ENCODE results near the gene IER3IP1.
A peak's percentile ranks its signal among the peaks of the same experiment; 100 is the strongest.
"Not testable (repeated sequence)": the region's sequence is repeated elsewhere in the genome, so short reads cannot be mapped to it uniquely, and the experiment has no call there.

The IER3IP1 gene, protein sequence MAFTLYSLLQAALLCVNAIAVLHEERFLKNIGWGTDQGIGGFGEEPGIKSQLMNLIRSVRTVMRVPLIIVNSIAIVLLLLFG

DNA sequence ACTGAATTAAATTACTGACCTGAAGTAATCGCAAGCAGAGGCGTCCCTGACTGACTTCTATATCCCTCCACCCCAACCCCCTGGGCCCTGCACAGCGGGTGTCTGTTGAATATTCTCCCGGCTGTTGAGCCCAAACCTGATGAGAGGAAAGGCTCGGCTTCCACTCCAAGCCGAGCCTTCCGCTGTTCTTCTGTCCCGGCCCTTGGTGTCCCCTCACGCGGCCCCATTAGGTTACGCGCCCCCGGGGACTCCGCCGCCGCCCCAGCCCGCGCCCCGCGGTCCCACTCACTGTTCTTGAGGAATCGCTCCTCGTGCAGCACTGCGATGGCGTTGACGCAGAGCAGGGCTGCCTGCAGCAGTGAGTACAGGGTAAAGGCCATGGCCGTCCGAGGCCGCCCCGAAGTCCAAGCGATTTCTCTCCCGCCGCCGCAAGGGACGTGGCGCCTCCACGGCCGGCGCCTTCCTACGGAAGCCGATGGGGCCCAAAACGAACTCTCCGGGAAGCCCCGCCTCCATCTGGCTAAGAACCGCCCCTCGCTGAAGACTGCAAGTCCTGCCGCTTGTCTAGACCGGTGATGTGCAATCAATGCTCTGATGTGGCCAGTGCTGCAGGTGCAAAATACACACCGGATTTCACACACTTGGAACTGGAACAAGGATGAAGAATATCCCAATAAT lies at the start of gene IER3IP1:
IER3IP1 (minus strand) TSS at position 467 of the 678 bp plus-strand sequence; CDS start at position 380, 87 bp downstream.
- DNase-seq: peak; percentile 89

DNA sequence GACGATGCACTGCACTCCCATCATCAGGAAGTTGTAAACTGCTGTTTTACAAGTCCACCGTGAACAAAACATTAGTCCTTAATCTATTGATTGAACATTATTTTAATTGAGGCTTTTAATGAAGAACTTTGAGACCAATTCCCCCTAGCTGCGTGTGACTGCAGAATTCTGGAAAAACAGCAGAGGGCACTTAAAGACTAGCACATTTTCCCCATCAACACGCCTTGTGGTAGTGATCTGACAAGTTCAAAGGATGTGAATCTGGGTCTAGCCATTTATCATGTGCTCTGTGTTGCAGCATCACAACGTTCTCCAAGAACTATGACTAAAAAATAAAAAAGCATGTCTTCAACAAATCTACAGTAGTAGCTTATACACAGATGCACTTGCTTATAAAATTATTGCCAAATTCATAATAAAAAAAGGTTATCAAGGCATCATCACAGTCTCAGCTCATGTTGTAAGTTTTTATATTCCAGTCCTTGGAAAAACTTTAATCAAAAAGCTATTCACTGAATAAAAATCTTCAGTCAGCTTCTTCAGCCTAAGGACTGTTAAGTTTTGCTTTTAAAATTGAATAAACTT lies 39.5 kb upstream of the IER3IP1 start:
- no peak for DNase-seq

DNA sequence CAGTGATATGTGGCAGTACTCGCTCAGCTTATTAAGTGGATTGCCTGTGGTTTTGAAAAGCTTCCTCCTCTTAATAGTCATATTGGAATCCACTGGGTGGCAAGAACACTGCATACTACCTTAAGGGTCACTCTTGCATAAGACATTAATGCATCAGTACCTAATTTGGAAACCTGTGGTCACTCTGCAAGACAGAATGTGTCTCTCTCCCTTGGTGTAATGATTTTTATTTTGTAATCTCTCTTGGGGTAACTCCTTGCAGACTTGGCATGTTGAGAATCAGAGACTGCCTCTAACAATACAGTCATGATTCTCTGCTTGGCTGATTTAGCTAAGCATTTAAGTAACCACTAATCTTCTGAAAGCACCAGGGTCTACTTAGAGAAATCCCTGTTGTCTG lies 33.0 kb upstream of the IER3IP1 start:
- DNase-seq: no peak

DNA sequence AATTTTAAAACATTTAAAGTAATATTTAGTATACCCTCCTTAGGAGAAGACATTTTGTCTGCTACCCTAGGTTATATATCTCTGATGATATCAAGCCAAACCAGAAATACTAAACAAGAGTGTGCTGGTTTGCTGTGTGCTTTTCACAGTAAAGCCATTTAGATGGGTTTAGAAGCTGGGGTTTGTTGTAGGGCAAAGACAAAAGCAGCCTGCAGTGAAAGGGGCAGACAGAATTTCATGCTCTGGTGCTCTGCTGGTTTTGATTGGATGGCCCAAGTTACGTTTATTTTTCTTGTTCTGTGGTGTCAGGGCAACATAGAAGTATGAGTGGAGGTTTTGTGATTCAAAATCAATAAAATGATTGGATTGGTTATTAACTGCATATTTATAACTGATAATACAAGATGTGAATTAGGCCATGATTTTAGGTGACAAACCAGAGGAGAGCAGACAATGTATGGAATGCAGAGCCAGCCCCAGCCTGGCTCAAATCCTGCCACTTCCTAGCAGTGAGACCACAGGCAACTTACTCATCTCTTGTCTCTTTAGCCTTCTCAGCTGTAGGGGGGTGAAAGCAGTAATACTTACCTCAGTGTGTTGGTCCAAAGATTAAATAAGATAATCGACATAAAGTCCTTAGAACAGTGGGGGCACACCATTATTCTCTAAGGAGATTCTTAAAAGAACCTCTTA lies 30.9 kb upstream of the IER3IP1 start:
- DNase-seq: no peak

DNA sequence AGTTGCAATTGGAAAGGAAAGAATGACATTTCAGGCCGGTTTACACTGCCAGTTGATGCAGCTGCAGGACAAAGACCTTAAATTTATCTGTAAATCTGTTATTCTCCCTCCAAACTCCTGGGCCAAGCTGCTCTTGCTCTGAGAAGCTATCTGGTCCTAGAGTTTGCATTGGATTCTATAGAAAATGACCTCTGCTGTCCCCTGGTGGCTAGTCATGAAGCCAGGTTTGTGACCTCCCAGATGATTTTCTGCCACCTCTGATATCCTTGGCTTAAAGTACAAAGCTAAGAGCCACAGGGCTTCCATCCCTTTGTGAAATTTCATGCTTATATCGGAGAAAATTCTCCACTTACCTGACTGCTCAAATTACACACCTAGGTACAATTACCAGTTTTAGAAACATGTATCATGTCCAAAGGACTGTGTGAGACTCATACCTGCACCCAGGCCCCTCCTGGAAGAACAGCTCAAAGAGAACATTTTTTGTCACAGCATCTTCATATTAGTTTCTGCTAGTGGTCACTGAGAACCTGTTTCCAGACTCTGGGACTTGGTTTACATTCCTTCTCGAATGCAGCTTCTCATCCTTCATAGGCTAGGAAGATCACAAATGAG lies 28.9 kb upstream of the IER3IP1 start:
- DNase-seq: peak; percentile 36

DNA sequence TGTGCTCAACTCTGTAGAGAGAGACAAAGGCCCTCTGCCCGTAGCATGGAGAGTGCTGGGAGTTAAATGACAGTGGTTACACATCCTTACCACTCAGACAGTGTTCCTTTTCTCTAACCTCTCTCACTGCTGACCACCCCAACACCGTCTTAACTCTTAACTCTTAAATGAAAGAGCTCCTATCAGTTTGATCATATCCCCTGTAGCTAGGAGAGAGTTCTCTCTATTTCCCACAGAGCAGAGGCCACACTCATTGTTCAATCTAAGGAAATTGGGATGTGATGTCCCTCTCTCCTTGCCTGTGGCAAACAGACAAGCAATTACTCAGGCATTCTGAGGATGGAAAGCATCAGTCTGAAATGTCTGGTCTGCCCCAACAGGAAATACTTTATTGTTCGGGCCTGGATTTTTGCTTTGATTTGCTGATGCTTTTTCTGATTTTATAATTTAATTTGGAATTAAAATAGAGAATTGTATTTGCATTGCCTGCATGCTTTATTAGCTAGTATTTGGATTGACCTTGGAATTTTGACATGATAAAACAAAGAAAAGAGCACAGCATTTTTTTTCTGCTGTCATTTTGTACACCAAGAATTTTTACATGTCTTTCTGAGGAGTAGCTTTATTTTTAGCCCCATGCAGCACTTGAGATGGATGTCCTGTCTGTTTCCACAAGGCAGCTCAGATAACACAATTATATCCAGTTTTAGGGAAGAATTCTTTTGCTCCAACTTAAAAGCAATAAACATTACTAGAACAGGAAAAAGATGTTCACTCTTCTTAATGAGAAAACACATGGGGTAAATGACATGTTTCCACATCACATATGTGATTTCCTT lies 27.7 kb upstream of the IER3IP1 start:
- DNase-seq: no peak

DNA sequence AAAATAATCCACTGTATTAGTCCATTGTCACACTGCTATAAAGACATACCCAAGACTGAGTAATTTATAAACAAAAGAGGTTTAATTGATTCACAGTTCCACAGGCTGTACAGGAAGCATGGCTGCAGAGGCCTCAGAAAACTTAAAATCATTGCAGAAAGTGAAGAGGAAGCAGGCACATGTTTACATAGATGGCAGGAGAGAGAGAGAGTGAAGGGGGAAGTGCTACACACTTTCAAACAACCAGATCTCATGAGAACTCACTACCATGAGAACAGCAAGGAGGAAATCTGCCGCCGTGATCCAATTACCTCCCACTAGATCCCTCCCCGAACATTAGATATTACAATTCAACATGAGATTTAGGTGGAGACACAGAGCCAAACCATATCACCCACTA lies 19.8 kb upstream of the IER3IP1 start:
- not testable (repeated sequence) for DNase-seq

DNA sequence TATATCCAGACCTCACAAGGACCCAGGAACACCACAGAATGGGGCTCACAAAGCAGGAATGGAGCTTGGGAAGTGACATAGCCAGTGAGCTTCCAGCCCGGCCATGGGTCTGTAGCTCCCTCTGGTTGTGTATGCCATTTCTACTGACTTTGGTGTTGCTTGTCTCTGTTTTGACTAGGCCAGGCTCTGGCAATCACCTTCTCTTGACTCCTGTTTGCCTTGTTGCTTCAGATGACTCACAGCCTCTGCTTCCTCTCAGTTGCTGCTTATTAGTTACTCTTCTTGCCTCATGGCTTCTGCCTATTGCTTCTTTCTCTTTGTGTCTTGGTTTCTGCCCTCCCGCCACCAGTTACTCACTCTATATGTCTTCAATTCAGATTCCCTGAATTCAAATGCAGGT lies 15.8 kb upstream of the IER3IP1 start:
- no peak for DNase-seq

DNA sequence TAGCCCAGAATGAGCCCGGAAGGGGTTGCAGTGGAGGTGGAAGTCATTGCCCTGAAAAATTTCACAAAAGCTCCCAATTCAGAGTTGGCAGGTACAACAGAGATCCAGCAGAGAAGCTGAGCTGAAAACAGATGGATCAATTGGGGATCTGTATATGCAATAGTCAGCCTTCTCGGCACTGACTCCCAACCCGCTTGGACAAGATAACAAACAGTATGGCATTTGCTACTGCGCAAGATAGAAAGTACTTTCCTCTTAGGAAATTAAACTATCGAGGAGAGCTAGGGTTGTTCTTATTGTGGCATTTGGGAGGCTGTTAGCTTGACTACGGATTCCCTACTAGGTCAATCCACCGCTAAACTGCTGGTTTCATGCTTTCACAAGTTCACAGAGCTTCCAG lies 11.6 kb upstream of the IER3IP1 start:
- DNase-seq: no peak

DNA sequence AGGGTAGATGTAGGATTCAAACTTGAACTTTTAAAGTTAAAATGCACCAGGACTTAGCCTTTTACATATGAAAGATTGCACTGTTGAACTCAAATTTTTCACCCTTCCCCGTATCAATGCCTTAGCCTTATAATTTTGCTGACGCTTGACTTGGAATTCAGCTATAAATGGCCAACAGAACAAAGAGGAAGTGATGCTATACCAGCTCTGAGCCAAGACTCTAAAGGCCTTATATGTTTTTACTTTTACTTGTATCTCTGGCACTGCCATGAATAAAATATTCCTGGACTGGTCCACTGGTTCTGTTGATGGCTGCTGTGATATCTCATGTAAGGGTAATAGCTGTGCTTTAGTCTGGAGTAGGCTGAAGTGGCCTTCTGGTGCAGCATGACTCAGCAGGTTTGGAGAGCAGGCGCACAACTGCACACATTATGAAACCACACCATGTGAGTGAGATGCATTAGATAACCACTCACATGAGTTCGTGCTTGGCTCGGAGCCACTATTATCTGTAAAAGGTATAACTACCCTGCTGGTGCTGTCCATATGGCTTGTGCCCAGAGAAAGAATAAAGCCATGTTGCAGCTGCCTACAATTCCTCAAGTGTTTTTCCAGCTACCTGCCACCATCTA lies 8.4 kb upstream of the IER3IP1 start:
- DNase-seq: no peak

DNA sequence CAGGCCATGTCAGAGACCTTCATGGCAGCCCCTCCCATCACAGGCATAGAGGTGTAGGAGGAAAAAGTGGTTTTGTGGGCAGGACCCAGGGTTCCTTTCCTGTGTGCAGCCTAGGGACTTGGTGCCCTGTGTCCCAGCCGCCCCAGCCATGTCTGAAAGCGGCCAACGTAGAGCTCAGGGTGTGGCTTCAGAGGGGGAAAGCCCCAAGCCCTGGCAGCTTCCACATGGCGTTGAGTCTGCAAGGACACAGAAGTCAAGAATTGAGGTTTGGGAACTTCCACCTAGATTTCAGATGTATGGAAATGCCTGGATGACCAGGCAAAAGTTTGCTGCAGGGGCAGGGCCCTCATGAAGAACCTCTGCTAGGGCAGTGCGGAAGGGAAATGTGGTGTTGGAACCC lies 6.0 kb upstream of the IER3IP1 start:
- DNase-seq: not testable (repeated sequence)

DNA sequence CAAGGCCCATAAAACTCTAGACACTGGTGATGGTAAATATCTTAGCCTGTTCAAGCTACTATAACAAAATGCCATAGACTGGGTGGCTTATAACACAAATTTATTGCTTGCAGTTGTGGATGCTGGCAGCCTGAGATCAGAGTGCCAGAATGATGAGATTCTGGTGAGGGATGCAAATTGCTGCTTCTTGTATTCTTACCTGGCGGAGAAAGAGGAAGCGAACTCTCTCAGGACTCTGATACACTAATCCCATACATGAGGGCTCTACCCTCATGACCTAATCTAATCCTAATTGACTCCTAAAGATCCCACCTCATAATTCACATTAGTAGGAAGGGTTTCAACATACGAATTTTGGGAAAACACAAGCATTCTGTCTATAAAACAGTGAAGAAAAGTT lies 4.6 kb upstream of the IER3IP1 start:
- no peak for DNase-seq

DNA sequence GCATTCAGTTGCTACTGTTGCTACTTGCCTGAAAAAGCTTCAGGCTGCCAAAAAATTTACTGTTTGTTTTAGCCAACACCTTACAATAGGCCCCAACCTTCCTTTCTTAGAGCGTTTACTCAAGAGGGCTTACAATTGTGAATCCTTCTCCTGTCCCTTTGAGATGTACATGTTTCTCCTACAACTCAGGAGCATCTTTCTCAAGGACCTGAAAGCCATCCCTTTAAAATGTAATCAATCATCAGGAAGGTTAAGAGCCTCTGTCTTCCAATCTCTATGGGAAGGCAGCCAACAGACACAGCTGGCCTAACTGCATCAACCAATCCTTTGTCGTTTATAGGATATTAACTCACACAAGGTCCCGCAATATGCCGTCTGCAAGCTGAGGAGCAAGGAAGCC lies 3.4 kb upstream of the IER3IP1 start:
- DNase-seq: no peak

DNA sequence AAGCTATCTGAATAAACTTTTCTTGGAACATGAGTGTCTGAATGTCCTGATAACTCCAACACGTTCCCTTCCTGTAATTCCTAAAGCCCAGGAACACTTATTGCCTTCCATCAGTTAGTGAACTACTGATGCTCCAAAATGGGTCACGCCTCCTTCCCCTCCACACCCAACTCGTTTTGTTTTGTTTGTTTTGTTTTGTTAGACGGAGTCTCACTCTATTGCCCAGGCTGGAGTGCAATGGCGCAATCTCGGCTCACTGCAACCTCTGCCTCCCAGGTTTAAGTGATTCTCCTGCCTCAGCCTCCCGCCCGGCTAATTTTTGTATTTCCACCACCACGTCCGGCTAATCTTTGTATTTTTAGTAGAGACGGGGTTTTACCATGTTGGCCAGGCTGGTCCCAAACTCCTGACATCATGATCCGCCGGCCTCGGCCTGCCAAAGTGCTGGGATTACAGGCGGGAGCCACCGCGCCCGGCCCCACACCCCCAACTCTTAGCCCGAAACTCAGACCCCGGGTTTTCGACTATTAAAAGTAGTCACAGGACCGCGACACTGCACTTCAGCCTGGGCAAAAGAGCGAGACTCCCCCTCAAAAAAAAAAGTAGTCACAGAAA lies 774 bp downstream of the IER3IP1 start:
- DNase-seq: no peak

DNA sequence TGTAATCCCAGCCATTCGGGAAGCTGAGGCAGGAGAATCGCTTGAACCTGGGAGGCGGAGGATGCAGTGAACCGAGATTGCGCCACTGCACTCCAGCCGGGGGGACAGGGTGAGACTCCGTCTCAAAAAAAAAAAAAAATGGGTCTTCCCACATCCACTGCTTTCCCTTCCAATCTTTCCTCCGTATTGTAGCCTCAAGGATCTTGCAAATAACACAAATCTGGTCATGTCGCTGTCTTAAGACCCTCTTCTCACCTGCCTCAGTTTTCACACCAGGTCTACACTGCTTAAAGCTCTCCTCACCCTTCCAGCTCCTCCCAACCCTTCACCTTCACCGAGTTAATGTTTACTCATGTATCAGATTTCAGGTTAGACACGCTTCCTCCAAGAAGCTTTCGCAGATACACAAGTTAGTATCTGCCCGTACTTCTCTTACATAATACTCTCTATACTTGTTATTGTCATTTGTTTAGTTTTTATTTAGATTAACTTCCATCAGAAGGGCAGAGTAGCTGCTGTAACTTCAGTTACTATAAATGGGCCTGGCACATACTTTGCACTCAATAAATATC lies 1.5 kb downstream of the IER3IP1 start:
- no peak for DNase-seq

DNA sequence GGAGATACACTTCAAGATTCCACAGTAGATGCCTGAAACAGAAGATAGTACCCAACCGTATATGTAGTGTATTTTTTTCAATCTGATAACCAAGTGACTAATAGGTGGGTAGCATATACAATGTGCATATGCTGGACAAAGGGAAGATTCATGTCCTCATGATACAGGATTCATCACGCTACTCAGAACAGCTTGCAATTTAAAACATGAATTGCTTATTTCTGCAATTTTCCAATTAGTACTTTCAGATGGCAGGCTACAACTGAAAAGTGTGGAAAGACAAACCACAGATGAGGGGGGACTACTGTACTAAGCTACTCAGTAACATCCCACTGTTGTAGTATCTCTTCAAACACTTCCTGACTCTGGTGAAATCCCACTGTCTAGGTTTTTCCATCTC lies 3.7 kb downstream of the IER3IP1 start:
- no peak for DNase-seq

DNA sequence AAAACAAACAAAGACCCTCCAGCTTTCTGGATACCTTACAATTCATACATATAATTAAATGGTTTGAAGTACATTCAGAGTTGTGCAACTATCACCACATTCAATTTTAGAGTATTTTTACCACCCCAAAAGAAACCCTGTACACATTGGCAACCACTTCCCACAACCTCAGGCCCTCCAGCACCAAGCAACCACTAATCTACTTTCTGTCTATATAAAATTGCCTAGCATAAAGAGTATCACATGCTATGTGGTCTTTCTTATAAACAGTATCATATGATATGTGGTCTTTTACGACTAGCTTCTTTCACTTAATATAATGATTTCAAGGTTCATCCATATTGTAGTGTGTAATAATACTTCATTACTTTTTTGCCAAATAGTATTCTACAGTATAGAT lies 7.3 kb downstream of the IER3IP1 start:
- no peak for DNase-seq

DNA sequence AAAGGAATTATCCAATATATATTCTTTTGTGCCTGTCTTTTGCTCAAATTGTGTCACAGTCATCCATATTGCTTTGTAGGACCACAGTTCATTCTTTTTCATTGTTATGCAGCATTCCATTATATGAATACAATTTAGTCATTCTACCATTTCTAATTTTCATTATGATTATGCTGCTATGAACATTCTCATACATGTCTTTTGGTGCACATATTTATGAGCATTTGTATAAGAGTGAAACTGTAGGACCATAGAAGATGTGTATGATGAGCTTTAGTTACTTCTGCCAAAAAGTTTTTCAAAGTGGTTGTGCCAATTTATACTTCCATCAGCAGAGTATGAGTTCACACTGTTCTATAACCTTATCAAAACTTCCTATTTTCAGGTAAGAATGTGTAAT lies 7.7 kb downstream of the IER3IP1 start:
- DNase-seq: no peak

DNA sequence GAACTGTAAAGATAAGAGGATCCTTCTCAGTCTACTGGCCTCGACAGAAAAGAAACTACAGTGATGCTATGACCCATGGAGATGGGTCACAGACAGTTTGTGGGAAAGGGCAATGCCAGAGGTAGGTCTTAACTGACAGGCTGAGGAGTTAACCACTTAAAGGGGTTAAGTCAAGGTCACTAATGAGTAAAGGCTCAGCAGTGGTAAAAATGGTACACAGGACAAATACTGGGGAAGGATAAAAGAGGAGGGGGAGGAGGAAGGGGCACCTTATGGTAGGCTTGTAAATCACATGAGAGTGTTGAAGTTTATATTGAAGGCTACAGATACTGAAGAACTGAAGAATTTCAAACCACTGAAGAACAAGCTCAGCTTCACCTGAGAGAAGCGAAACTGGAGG lies 9.9 kb downstream of the IER3IP1 start:
- no peak for DNase-seq

DNA sequence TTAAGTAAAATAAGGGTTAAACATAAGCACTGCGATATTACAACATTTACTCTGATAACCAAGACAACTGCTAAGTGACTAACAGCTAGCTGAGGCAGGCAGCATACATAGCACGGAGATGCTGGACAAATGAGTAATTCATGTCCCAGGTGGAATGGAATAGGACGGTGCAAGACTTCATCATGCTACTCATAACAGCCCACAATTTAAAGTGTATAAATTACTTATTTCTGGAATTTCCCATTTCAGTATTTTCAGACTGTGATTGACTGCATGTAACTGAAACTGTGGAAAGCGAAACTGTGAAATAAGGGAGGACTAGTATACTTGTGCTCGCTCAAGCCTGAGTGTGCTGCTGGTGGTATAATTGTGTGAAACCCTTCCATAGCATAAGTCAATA lies 12.9 kb downstream of the IER3IP1 start:
- DNase-seq: no peak

DNA sequence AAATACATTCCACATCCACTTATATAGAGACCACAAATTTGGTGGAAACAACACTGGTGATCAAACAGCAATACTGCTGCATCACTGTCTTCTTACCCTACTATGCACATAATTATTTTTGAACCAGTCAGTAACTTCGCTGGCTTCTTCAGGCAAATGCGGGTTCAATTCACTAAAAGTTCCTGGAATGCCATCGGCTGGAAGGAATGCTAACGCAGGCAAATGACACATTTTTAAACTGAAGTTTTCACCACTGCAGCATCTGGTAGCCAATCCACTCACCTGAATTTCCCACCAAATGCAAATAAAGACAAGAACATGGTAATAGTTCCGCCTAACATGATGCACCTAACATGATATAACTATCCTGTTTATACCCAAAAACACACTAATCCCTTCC lies 15.9 kb downstream of the IER3IP1 start:
- DNase-seq: no peak

DNA sequence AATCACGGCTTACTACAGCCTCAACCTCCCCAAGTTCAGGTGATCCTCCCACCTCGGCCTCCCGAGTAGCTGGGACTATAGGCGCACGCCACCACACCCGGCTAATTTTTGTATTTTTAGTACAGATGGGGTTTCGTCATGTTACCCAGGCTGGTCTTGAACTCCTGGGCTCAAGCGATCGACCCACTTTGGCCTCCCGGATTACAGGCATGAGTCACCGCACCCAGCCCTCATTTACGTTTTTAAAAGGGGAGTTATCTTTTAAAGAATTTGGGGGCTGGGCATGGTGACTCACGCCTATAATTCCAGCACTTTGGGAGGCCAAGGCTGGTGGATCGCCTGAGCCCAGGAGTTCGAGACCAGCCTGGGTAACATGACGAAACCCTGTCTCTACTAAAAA lies 17.8 kb downstream of the IER3IP1 start:
- not testable (repeated sequence) for DNase-seq
